ENCODE data around the gene TRMT1.

The TRMT1 gene

DNA sequence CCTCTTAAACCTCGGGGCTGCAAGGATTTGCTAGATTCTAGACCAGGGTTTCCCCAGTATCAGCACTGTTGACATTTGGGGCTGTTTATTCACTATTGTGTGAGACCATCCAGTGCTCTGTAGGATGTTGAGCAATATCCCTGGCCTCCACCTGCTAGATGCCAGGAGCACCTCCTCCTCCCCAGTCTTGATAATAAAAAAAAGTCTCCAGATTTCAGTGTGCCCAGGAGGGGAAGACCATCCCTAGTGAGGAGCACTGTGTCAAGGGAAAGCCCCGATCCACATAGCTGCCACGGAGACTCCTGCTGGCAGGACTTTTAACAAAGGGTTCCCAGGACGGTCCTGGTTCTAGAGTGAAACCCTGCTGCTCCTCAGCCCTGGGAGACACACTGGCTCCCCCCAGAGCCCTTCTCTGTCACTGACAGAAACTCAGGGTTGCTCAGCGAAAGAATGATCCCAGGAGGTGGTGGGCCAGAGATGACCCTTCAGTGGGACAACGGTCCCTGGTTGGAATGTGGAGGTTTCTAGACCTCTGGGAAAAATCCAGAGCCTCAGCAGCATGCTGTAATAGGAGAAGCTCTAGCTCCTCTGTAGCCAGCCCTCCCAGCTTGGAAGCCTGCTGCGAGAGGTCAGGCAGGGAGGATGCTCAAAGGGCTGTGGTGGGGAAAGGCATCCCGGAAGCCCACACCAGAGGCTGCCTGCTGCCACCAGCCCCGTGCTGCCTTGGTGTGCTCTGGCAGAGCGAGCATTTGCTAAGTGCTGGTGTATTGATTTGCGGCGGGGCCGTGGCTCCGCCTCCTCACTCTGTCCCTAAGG lies 34.1 kb downstream of the TRMT1 start:
- DNase-seq: peak; percentile 61
- H3K27ac Mint-ChIP-seq: no peak overlapping the region
- no peaks in the 10 kb centered on the region for H3K9me3 Mint-ChIP-seq

DNA sequence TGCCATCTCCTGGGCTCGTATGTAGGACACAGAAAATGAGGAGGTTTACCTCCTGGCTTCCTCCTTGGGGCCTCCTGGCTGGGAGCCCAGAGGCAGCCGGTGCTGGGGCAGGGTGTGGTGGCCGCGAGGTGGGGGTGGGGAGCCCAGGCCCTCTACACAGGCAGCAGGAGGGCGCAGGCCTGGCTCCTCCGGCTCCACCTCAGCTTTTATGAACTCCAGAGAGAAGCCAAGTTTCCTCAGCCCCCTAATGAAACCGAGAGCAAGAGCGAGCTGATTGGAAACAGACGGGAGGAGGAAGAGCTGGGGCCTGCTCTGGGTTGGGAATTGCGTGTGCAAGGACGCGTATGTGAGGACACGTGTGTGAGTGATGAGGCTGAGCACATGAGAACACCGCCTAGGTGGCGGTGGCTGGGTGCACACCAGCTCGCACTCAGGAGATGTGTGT lies 37.0 kb downstream of the TRMT1 start:
- no peak for DNase-seq
- Mint-ChIP-seq H3K36me3 (ENCODE audit: low read depth) (no peaks in the 10 kb centered on the region), H3K27ac (no peak overlapping the region), H3K9me3 (no peaks in the 10 kb centered on the region), H3K4me3 (no peak overlapping the region), H3K27me3 (ENCODE audit: low read depth, poor library complexity) (peaks cover 60% of the 10 kb centered on the region), H3K4me1 (peaks cover 38% of the 10 kb centered on the region)
- TF ChIP-seq CTCF (IDR thresholded peaks at IDR 0.05): no peak

More for the DNA sequence above, 34.1 kb downstream of the TRMT1 start:
- Mint-ChIP-seq H3K4me3 (no peak overlapping the region), H3K27me3 (ENCODE audit: low read depth, poor library complexity) (peaks cover 67% of the 10 kb centered on the region), H3K36me3 (ENCODE audit: low read depth) (no peaks in the 10 kb centered on the region), H3K4me1 (peaks cover 40% of the 10 kb centered on the region)
- peak; percentile 22 for TF ChIP-seq CTCF (IDR thresholded peaks at IDR 0.05)

DNA sequence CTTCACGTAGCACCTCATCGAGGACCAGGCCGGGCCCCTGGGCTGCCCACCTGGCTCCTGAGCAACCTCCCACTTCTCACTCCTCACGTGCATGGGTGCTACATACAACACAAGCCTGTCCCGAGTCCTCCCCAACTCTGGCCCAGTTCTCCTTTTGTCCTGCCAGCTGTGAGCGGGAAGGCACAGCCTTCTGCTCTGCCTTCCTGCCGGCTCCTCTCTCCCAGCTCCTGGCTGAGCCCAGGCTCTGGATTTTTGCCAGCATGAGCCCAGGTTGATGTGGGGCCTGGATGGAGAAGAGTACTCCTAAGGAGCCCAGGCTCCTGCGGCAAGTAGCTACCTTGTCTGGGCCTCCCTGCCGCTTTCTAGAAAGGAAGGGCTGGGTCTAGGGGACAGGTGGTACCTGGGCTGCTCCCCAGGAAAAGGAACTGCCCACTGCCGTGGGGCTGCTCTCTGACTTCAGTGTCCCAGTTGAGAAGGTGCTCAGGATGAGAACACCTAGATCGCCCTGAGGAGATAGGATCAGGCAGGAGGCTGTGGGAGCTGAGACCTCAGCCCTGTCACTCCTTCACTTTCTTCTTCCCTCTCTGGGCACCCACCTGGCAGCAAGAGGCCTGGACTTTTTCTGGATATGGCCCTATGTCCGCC lies 37.5 kb downstream of the TRMT1 start:
- DNase-seq: no peak
- H3K27me3 Mint-ChIP-seq (ENCODE audit: low read depth, poor library complexity): peaks cover 60% of the 10 kb centered on the region
- no peaks in the 10 kb centered on the region for H3K9me3 Mint-ChIP-seq
- no peak overlapping the region for H3K4me3 Mint-ChIP-seq
- no peaks in the 10 kb centered on the region for H3K36me3 Mint-ChIP-seq (ENCODE audit: low read depth)
- H3K27ac Mint-ChIP-seq: no peak overlapping the region
- no peak for TF ChIP-seq CTCF (IDR thresholded peaks at IDR 0.05)
- H3K4me1 Mint-ChIP-seq: peaks cover 38% of the 10 kb centered on the region

DNA sequence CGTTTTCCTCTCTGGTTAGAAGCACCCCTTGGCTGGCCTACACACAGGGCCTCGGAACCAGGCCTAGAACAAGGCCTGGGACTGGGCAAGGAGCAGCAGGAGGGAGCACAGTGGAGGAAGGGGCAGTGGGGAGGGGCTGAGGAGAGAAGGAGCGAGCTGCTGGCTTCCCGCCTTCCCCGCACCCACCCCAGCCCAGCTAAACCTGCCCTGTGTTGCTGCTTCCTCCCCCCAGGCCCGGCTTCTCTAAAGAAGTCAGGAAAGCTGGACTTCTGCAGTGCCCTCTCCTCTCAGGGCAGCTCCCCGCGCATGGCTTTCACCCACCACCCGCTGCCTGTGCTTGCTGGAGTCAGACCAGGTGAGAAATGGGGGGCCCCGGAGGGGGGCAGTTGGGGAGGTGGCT lies 38.2 kb downstream of the TRMT1 start:
- Mint-ChIP-seq H3K4me3 (no peak overlapping the region), H3K4me1 (peaks cover 36% of the 10 kb centered on the region), H3K27ac (no peak overlapping the region), H3K36me3 (ENCODE audit: low read depth) (no peaks in the 10 kb centered on the region), H3K9me3 (no peaks in the 10 kb centered on the region), H3K27me3 (ENCODE audit: low read depth, poor library complexity) (peaks cover 63% of the 10 kb centered on the region)
- no peak for TF ChIP-seq CTCF (IDR thresholded peaks at IDR 0.05)
- DNase-seq: no peak

GRCh38 chr19:13077240-13077639 lies 39.3 kb downstream of the TRMT1 start:
- no peak overlapping the region for H3K27ac Mint-ChIP-seq
- TF ChIP-seq CTCF (IDR thresholded peaks at IDR 0.05): no peak
- no peak for DNase-seq
- peaks cover 25% of the 10 kb centered on the region for H3K4me1 Mint-ChIP-seq
- no peaks in the 10 kb centered on the region for H3K9me3 Mint-ChIP-seq
- no peaks in the 10 kb centered on the region for H3K36me3 Mint-ChIP-seq (ENCODE audit: low read depth)
- H3K4me3 Mint-ChIP-seq: no peak overlapping the region
- H3K27me3 Mint-ChIP-seq (ENCODE audit: low read depth, poor library complexity): peaks cover 70% of the 10 kb centered on the region
